ENCODE data around the gene BBX.

- TF ChIP-seq EGR1 (IDR thresholded peaks at IDR 0.05) (no peak), EP300 (IDR thresholded peaks at IDR 0.05; ENCODE audit: borderline replicate concordance) (no peak)
These were observed 144.1 kb downstream of the BBX start for GRCh38 chr3:107666853-107667252.
